ENCODE results near the gene CCDC102B.
"Not testable (repeated sequence)": the region's sequence is repeated elsewhere in the genome, so short reads cannot be mapped to it uniquely, and the experiment has no call there.

CCDC102B gene

DNA sequence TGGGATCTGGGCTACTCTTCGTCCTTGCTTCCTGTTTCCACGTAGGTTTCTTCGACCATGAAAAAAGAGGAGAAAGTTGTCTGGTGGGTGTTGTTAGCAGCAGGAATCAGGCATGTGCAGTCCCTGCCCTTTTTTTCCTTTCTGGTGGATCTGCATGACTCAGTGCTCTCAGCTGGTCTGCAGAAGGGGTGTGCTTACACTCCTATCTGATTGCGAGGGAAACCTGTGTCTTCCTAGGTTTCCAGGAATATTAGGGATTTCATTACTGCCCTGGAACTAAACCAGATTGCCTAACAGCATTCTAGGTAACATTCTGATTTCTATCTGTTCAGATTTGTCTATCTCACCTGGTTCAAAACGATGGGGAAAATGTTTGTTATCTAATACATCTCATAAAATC, 174.3 kb downstream of the CCDC102B start:
- DNase-seq (ENCODE audit: low read depth) = no peak

DNA sequence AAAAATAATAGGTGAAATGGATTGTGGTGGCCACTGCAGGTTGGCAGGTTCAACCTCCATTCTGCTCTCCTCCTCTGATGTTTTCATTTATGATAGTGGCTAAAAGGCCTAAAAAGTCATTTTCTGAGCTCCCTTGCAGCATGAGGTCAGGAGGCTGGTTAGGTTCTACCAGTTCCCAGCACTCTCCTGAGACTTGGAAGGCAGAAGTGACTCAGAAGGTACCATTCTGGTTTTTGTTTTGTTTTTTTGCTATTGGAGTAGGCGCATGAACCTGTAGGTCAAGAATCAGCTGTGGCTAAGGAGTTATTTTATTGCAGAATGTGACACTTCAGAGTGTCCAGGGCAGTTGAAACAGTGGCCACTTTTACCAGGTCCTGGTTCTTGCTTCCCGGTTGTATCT, 181.9 kb downstream of the CCDC102B start:
- DNase-seq (ENCODE audit: low read depth) = no peak

DNA sequence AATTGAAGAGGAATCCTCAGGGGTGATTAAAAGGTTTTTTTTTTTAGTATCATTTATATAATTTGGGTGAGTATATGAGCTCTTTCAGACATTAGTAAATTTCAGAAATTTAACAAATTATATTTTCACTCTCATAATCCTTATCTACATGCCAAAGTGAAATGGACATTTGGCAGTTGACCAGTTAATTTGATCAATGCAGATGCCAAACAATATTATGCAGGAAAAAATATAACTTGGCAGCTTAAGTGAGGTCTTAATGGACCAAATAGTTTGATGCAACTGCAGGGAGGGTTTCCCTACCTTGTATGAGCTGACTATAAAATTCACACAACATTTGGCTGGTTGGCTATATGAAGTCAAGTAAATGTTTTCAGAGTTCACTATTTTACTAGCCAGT, 185.2 kb downstream of the CCDC102B start:
- DNase-seq (ENCODE audit: low read depth) = no peak

DNA sequence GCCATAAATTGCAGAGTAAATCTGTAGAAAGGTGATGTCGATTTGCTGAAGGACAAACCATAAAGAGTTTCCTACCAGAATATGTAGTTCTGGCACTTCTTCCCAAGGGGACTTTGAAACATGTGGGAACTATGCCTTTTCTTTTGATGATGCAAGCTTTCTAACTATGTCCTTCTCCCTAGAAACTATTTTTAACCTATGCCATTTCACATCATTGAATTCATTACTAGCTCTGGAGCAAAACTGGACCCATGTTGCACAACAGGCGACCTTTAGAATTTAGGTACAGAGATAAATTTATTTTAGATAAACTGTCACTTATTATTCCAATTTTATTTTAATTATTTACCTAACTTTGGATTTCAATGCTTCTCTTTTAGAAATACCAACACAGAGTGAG, 186.5 kb downstream of the CCDC102B start:
- DNase-seq (ENCODE audit: low read depth) = no peak

DNA sequence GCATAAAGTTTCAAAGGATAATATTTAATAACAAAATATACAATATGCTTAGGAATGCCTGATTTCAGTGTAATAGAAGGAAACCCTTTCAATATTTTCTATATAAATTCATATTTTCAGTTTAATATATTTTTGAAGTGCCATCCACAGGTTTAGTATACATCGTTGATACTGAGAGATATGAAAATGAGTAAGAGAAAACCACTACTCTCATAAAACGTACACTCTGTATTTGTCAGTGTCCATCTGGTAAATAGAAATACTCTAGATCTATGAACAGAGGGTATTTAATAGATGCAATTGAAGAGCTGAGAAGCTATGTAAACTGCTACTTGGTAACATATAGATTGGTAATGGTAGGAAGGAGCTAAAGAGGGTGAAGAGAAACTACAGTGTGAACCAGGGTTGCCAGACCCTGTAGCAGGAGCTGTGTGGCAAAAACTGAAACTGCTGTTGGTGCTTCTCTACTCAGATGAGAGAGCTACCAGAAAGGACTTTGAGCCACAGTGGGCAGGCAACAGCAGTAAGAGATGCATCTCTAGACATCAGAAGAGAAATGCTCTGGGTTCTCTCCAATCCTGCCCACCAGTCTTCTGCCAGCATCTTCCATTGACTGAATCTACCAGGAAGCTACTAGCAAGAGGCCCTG, 187.4 kb downstream of the CCDC102B start:
- no peak for DNase-seq (ENCODE audit: low read depth)

DNA sequence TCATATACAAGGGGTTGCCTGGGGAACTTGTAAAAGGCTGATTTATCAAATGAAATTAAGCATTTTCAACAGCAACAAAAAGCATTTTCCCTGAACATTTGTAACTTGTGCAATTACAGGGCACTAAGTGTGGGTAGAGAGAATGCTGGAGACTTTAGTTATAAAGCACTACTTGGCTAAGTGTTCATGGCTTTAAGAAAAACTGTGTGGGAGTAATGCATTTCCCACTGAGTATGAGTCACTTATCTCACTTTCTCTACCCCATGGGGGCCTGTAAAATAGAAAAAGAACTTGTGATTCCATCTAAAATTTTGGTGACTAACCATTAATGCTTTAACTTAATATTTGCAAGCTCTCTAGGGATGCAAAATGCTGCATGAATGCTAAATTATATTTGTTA, 193.4 kb downstream of the CCDC102B start:
- no peak for DNase-seq (ENCODE audit: low read depth)

DNA sequence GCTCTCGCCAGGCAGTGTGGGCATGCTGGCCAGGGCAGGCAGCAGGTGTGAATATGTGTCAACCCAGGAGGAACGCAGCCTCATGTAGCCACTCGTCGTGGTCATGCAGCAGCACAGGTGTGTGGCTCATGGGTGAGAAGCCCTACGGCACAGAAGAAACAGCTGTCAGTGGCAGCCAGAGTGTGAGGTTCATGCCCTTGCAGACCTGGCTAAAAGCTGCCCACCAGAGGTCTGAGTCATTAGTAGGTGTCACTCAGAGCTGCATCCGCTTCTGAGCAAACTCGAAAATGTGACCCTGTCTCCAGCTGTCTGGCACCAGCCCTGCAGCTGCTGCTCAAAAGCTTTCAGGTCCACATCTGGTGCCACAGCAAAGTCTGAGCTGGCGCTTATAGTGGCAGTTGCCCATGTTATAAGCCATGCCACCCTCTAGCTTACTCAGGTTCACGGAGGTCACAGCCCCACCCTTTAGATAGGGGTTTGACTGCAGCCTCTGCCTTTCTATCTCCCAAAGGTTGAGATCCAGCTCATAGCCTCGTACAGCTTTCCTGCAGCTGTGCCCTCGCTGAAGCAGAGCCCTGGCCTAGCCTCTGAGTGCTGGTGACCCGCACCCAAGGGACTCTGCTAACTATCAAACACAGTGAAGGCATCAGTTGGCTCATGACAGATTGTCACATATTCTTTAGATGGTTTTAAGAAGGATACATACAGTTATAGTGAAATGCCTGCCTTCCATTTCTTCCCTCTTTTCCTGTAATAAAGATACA, 195.0 kb downstream of the CCDC102B start:
- DNase-seq (ENCODE audit: low read depth) = no peak

DNA sequence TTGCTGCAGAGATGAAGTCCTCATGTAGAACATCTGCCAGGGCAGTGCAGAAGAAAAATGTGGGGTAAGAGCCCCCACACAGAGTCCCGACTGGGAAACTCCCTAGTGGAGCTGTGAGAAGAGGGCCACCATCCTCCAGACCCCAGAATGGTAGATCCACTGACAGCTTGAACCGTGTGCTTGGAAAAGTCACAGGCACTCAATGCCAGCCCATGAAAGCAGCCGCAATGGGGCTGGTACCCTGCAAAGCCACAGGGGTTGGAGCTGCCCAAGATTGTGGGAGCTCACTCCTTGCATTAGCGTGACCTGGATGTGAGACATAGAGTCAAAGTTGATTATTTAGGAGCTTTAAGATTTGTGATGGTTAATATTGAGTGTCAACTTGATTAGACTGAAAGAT, 197.8 kb downstream of the CCDC102B start:
- no peak for DNase-seq (ENCODE audit: low read depth)

DNA sequence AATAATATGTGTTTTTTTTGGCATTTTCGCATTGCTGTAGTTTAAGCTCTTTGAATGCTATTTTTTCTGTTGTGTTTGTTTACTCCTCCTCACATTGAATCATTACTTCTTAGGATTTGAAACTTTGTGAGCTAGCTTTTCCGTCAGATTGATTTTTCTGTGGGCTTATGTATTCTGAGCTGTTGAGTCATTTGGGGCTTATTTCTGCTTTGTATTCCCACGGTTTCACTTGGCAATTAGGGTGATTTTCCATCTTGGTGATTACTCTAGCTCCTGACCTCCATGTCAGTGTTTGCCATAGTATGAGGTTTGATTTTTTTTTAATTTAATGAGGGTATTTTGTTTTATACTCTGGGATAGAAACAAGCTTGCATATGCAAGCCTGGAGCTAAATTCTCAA, 200.0 kb downstream of the CCDC102B start:
- no peak for DNase-seq (ENCODE audit: low read depth)

DNA sequence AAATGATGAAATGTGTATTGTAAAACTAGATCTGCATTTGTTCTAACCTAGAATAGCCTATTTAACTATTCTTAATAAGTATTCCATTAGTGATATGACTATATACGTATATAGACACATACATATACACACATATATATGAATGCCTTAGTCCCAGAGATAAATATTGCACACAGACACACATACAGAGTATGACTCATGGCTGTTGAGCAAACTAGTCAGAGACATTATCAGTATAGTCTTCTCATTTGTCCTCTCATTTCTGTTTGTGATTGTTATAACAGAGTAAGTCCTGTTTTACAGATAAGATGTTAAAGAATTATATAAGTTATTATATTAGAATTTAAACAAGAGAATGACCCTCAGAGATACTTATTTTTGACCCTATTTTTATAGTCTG, 202.5 kb downstream of the CCDC102B start:
- DNase-seq (ENCODE audit: low read depth) = no peak

DNA sequence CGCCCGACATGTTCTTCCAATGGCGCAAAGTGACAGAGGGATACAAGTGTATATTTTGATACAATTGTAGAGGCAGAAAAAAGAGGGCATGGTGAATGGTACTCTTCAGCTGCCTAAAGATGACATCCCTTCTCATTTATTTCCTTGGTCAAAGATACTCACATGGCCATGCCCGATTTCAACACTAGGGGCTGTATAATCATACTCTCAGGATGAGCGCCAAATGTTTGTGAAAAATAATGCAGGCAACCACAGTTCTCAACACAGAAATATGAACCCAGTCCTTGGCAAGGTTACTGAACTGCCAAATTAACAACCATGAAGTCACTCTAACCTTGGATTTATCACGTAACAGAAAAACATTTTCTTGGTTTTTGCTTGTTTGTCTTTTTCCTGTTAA, 204.4 kb downstream of the CCDC102B start:
- peak; percentile 1 for DNase-seq (ENCODE audit: low read depth)

DNA sequence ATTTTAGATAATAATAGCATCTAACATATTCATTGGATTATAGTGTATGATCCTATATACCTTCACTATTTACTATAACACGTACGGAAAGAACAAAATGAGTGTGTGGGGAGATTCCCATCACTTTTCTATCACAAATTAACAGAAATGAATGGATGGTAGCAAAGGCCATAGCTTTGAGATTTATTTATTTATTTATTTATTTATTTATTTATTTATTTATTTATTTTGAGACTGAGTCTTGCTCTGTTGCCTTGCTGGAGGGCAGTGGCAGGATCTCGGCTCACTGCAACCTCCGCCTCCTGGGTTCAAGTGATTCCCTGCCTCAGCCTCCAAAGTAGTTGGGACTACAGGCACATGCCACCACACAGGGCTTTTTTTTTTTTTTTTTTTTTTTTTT, 208.3 kb downstream of the CCDC102B start:
- not testable (repeated sequence) for DNase-seq (ENCODE audit: low read depth)

DNA sequence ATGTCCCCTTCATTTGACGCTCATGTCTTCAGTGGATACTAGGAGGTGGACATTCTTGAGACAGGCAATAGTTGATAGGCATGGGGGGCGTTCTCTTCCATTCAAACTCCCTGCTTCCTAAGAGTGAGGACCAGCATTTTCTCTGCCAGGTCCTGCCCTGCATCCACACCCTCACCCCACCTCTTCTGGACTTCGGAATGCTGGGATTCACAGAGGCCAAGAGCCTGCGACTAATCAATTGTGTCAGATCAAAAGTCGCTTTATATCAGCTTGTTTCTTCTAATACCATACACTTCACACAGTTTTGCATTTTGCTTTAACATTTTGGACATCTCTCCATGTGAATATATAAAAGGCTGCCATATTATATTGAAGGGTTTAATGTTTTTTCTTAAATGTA, 210.7 kb downstream of the CCDC102B start:
- DNase-seq (ENCODE audit: low read depth) = no peak

DNA sequence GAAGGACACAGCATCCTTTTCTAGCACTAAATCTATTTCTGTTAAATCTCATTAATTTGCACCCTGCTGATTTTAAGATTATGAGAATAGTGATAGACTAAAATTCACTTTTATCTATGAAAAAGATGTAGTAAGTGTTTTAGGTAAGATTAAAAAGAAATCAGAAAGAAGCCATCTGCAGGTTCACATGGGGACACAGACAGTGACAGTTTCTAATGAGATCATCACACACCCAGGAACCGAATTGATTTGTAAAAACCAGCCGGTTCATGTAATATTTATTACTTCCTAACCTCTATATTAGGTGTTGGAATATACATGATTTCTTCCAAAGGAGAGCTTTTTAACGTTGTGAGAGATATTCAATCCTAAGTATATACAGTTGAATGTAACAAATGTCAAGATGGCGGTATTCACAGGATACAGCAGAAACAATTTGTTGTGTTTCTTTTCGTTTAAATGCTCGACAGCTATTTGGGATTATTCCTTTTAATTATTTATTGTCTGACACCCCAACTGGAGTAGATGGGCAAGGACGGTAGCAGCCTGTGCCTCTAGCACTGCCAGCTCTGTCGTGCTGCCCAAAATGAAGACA, 223.4 kb downstream of the CCDC102B start:
- no peak for DNase-seq (ENCODE audit: low read depth)

DNA sequence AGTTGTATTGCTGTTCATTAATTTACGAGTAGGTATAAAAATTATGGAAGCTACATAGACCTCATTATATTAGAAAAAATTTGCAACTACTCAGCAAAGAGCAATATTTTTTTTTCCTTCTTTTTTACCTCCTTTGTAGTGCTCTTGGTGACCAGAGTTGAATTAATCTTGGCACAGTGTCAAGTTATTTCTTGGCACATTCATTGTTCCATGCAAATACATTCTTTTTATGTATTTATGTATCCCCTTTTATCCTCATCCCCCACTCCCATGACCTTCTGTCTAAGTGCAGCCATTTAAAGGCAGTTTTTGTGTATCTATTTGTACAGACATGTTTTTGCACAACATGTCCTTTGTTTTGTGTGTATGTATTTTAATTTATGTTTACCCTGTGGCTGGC, 224.5 kb downstream of the CCDC102B start:
- no peak for DNase-seq (ENCODE audit: low read depth)

DNA sequence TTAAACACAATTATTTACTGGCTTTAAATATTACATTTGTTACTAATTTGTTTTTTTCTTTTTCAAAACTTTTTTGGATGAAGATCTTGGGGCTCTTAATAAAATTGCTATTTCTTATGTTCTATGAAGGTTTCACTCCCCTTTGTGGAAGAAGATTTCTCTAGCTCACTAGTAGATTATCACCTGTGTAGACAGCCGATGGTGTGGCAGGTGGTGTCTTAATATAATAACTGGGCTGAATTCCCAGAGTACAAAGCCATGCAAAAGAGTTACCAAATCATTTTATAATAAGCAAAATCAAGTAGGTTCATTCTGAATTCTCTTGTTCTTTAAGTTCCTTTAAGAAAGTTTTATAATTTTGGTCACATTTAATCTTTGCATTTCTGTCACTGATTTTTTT, 233.7 kb downstream of the CCDC102B start:
- DNase-seq (ENCODE audit: low read depth) = no peak

DNA sequence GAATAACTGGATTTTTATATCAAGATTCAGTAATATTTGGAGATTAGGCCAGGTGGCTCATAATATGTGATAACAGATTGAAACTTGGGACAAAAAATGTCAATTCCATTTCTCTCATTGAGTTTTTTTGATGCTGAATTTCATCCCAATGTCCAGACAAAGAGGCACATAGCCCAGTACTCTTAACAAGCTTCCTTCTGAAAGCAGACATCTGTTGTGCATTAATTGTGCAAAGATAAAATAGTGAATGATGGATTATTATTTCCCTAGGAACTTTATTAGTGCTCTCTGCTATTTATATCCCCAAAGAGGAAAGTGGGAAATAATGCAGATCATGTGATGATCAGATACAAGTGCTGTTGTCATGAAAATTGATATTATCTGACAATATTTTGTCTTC, 234.1 kb downstream of the CCDC102B start:
- no peak for DNase-seq (ENCODE audit: low read depth)

DNA sequence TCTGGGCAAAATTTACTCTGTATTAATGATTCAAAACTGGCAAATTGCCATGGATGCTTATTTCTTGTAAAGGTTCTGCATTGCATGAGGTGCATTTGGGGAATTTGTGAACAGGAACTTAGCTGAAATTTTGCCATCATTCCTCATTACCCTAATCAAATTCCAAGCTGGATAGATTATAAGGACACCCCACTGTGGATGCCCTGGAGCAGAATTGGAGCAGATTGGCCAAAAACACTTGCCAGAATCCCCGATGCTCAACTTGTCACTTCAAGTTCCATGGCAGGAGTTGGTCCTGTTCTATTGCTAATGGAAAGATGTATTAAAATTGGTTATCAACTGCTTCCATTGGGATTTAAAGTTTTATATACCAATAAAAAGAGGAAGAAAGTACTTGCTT, 237.9 kb downstream of the CCDC102B start:
- DNase-seq (ENCODE audit: low read depth) = no peak

DNA sequence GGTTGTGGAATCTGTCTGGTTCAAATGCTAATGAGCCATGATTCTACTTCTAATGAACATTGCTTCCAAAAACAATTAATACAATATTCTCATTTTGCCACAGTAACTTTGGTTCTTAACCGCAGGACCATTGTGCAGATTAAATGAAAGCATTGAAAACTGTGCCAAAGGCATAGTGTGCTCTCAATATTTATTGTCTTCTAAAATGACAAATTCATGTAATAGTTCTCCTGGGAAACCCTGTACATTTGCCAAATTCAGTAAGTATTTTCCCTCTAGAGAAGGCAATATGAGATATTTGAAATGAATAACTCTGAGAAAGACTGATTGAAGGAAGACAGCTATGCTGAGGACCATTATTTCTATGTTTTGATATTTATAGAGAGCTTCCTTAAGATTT, 246.3 kb downstream of the CCDC102B start:
- DNase-seq (ENCODE audit: low read depth) = no peak

DNA sequence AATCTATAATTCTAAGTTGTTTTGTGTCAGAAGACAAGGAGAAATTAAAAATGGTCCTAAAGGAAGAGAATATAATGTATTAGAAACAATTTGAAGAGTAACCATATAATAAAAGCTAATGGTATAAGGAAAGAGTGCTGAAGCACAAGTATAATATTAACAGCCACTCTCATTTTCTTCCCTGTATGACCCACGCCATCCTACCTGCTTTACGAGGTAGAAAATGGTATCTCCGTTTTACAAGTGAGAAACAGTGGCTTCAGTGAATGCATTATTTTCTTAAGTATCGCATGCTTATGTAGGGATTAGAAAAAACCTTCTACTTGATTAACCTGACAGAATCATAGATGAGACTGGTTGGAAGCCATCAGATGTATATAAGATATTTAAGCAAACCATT, 266.2 kb downstream of the CCDC102B start:
- DNase-seq (ENCODE audit: low read depth) = no peak

DNA sequence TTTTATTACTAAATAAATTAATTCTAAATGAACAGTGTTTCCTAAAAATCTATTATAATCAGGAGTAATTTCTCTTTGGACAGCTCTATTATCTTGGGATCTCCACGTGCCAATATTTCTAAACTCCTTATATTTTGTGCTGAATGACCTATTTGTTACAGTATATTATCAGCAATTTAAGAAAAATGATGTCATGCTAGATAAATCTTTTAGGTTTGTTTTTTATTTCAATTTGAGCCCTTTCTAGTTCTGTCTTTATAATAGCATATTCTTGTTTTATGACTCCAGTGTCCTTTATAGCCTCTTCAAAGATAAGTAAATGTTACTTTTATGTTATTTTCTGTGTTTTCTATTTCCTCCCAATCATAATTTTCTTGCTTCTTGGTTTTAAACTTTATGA, 269.2 kb downstream of the CCDC102B start:
- no peak for DNase-seq (ENCODE audit: low read depth)

DNA sequence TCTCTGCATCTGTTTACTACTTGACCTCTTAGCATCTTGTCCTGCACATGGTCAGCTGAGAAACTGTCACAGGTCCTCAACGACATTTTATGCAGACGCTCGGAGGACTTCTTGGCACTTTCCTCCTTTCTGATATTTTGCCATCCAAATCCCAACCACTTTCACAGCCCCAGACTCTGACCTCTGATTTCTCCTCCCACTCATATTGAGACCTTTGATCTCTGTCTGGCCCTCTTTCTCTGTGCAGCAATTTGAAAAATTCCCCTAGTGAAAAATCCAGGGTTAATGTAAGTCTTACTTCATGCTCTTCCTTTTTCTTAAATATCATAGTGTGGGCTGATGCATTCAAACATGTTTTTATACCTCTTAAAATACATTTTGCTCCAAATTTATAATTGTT, 273.8 kb downstream of the CCDC102B start:
- DNase-seq (ENCODE audit: low read depth) = no peak

DNA sequence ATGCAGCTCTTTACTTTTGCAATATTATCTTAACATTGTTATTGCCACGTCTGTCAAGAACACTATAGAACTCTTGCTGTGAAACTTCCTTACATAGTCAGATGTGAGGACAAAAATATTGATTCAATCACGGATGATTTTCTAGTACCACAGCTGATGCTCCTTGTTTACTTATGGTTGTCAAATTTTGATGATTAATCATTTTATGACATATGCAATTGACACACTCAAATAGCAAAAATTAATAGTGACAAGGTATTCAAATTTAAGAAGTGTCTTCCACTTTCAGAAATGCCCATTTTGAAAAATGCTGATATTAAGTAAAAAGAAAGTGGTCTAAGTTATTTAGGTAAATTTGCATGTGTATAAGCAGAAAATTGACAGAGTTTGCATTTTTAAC, 284.0 kb downstream of the CCDC102B start:
- DNase-seq (ENCODE audit: low read depth) = no peak

DNA sequence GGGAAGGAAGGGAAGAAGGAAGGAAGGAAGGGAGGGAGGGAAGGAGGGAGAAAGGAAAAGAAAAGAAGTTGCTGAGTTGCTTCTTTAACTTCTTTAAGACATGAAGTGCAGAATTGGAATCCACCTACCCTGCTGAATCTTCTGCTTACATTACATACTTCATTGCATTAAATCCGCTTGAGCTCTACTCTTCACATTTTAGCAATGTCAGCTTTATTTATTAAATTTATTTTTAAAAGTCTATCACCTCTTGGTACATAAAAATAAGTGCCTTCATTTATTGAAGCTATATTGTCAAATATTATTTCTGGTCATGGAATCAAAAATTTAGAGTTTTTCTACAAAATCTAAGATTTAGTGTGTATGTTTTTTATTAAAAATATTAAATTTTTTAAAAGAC, 284.6 kb downstream of the CCDC102B start:
- no peak for DNase-seq (ENCODE audit: low read depth)
